ENCODE results near the gene CTU2.

The CTU2 gene

DNA sequence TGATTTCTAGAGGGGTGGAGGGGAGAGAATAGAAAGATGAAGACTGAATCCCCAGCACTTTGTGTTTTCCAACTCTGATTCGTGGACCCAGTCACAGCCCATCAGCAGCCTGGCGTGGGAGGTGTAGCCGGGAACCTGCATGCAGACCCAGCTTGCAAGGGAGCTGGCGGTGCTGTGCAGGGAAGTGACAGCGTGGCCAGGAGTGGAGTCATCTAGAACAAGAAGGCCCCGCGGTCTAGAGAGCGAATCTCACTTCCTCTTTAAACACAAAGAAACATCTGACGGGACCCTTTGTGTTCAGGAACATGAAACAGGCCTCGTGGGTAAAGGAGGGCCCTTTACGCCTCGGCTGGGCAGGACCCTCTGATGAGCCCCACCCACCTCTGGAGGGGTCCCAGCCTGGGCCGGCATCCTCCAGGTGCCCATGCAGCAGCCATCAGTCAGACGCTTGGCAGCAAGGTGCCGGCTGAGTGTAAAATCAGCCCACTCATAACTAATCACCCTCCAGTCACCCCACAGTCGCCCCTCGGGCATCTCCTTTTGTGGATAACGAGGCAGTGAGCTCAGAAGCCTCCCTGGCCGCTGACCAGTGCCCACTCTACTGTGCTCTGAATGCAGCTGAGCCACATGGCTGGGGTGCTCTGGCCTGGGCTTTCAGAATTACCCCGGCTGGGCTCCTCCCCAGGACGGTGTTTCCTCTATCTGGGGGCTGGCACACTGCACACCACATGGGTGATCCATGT lies 24.4 kb upstream of the CTU2 start:
- FAIRE-seq, result no peak

DNA sequence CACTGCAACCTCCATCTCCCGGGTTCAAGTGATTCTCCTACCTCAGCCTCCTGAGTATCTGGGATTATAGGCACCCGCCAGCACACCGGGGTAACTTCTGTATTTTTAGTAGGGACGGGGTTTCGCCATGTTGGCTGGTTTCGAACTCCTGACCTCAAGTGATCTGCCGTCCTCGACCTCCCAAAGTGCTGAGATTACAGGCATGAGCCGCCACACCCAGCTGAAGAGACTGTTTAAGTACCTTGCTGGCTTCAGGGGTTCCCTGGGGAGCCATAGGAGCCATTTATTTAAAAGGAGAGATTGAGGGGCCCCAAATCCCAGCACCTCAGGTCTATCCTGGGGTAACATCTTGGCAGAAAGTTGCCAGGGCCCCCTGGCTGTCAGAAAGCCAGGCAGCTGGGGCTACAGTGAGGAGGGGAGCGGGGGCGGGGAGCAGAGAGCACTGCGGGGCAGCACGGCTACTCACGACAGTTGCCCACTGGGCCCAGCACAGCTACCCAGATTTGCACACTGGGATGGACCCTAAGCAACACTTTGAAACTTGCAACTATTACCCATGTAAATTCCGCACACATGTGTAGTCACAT lies 21.6 kb upstream of the CTU2 start:
- no peak for FAIRE-seq

DNA sequence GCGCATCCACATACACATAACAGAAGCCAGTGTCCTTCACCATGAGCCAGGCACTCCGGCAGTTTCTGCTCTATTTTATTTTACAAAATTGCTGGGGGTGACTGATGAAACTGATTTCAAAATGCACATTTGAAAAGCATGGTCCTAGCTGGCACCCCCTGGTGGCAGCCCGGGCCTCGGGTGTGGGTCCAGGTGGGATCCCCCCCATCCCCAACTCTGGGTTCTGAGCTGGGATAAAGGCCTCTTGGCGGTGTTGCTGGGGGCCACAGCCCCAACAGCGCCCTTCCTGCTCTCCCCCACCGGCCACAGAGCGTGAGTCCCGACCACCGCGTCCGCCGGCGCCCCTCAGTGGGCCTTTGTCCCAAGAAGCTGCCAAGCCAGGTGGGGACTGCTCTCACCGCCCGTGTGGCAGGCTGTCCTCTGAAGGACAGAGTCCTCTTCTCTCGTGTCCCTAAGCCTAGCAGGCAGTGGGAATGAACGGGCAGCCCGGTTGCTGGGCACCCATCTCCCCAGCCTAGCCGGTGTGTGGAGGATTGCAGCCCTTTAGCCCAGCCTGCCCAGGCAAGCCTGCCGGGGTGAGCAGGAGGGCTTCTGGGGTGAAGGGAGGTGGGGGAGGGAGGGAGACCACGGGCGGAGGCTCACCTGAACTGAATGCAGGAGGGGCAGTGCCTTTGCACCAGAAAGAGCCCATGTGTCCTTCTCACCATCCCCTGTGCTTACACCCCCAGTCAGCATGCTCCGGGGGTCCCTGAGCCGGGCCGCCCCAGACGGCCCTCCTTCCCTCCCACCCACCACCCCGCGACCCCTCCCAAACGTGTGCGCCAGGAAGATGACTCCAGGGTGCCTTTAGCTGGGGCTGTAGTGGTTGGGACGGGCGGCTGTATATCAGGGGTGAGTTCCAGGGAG lies 20.9 kb upstream of the CTU2 start:
- FAIRE-seq, result no peak

DNA sequence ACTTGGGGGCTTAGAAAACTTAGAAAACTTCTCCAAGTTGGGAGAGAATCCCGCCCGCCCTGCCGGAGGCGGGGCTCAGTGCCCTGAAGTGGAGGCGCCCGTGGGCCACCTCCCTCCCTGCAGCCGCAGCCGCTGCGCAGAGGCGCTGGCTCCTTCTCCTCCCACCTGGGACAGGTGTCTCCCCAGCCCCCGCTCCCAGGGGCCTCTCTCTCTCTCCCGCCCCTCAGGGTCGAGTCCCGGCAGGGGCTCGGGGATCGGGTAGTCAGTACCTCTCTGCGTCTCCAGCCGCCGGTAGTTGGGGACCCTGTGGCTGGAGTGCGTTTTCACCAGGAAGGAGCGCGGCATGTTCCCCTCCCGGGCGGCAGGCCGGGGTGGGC lies 20.3 kb upstream of the CTU2 start:
- FAIRE-seq, result no peak

DNA sequence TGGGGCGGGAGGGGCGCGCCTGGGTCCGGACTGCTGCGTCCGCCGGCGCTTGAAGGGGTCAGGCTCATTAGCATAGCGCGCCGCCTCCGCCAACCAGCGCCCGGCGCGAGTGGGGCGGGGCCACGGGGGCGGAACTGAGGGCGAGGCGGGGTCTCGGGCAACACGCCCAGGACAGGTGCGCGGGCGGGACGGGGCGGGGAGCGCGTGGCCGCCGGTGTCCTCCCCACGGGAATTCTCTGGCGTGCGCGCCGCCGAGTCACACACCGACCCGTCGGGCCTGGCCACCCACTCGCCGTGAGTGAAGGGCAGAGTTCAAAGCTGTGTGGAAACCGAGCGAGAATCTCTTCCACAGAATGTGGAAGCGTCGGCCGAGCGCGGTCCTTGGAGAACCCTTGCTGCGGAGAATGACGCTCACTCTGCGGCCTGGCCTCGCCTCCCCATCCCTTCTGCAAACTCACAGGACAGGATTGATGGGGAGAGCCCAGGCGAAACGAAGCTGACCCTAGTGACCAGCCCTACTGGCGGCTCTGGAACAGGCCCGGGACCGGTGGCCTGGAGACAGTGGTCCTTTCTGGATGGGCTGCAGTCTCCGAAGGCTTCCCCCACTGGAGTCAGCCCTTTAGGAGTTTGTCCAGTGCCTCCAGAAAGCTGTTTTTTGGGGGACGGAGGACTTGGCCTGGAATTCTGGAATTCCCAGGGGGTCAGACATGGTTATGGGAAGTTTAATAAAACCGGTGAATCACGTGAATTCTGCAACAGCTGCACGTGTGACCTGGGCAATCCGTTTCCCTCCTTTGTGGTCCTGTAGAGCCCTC lies 19.7 kb upstream of the CTU2 start, which contains the start of gene SNAI3:
SNAI3 (minus strand) TSS at position 69 of the 815 bp plus-strand sequence. CDS start 101 bp downstream, outside the sequence.
- no peak for FAIRE-seq

DNA sequence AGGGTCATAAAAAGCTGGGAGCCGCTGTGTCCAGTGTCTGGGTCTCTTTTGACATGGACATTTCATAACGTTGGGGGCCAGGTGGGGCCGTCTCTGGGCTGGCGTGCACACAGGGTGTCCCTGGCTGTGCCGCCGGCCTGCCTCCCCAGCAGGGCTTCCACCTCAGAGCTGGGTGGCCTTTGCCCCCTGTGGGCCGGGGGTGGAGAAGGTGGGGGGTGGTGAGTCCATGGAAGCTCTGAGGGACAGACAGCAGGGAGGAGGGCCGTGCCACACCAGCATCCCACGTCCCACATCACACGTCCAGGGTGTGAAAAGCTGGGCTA lies 19.1 kb upstream of the CTU2 start:
- FAIRE-seq, result no peak

DNA sequence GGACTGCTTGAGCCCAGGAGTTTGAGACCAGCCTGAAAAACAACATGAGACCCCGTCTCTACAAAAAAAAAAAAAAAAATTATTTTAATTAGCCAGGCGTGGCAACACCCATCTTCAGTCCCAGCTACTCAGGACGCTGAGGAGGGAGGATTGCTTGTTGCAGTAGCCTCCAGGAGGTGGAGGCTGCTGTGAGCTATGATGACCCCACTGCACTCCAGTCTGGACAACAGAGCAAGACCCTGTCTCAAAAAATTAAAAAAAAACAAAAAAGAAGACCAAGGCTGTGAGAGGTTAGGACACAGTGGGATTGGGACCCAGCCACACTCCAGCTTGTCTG lies 18.7 kb upstream of the CTU2 start:
- no peak for FAIRE-seq

DNA sequence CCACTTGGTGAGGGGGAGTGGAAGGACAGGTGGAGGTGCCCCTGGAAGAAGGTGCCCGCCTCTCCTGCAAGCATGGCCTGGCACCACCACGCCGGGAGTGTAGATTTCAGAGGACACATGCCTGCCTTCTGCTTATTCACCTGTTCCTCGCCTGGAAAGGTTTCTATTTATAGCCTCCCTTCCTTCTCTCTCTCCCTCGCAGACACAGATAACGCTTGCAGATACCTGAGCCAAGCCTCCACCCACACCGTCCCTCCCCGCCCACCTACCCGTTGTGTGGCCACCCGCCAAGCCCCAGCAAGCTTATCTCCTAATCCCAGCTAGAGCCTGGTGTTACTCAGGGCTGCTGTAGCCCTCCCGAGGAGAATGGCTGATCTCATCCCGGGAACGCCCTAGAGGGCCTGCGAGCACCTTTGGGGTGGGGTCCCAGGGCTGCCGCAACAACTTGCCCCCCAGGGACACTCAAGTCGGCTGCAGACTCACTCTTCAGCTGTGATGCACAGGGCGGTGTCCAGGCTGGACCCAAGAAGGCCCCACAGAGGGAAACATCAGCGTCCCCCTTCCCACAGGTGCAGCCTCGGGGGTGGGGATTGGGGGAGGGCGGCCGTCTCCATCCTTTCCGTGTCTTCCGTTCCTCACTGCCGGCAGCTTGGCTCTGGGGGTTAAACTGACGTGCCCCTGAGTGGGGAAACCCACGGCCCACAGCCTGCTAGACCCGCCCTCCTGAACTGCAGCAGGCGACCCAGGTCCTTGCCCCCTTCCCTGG lies 18.1 kb upstream of the CTU2 start:
- FAIRE-seq, result no peak

DNA sequence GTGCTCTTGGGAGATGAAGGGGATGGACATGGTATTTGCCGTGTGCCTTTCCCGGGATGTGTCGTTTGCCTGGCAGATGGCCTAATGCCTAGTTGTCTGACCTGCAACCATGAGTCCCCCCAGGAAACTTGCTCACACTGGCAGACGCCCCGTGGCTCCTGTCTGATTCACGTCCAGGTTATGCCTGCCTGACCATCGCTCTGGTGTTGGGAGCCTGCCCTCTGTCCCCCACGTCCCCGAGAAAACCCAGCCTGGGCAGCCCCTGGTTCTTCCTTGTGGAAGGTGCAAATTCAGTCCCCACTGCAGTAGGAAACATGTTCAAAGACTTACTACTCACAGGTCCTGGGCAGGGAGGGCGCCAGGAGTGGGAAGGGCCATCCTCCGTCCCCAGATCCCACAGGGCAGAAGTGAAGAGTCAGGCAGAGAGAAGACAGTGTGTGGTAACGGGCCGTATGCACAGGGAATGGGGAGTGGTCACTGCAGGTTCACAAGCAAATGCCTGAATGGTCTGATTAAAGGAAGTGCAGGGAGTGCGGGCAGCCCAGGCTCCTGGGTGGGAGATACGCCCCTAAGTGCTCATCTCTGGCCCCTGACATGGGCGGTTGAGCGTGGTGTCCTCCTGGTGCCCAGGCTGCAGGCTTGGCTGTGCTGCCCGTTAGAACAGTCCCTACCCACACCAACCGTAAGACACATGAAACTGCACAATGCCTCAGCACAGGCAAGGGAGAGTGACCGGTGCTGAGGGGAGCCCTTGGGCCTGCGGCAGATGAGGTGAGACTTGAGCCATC lies 15.8 kb upstream of the CTU2 start:
- FAIRE-seq, result no peak

DNA sequence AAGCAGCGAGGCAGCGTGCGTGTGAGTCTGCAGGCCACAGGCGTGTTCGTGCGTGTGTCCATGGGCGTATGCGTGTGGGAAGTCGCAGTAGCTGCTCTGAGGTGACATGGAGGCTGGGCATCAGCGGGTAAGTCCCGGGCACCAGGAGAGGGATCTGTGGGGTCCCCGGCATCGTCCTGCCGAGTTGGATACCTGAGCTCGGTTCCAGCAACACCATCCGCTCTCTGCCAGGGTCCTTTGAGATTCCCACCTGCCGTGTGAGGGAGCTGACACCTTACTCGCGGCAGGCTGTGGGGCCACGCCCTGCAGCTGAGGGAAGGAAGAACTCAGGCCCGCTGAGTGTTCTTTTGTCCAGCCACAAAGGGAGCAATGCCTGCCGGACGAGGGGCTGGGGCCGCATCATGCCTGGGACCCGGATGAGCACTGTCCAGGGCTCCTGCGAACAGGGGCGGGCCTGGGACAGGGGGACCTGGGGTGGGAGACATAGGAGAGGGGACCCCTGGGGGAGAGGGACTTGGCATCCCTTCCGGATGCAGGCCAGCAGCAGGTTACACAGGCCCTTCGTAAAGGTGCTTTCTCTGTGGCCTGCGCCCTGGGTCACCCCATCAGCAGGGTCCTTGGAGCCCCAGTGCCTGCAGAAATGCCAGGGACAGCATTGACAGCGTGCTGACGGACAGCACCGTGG lies 15.0 kb upstream of the CTU2 start:
- no peak for FAIRE-seq

DNA sequence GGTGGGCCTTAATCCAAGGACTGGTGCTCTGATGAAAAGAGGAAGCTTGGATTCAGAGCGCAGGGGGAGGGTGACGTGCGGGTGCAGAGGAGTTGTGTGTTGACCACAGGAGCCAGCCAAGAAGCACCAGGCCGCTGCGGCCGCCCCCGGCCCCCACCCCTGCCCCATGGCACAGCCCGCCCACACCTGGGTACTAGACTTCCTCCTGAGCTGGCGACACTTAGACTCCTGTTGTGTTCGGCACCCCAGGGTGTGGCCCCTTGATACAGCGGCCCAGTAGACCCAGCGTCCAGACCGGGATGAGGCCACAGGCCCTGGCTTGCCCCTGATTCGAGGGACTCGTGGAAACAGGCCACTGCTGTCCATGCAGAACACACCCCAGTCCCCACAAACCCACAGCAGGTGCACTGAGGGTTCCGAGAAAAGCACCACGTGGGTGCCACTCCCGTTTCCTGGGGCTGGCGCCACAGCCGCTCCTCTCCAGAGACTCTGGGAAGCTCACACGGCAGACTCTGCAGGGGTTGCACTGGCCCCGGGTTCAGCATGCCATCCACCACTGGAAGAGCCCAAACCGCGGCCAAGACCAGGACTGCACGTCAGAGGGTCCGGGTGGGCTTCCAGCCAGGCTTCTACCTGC lies 14.3 kb upstream of the CTU2 start:
- FAIRE-seq, result no peak

DNA sequence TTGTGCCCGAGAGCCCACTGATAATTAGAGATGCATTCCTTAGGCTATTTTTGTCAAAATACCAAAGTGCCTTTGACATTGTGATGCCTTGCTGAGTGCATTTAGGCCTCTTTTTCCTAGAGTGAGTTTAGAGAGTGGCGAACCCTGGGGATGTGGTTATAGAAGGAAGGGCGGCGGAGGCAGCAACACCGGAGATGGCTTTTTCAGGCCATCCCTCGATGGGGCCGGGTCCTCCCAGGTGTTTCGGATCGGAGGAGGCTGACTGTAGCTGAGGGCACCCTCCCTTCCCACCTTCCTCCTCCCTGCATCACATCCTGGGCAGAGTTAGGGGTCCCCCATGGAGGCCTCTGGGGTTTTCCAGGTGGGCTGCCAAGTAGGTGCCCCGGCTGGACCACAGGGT lies 13.4 kb upstream of the CTU2 start:
- no peak for FAIRE-seq

DNA sequence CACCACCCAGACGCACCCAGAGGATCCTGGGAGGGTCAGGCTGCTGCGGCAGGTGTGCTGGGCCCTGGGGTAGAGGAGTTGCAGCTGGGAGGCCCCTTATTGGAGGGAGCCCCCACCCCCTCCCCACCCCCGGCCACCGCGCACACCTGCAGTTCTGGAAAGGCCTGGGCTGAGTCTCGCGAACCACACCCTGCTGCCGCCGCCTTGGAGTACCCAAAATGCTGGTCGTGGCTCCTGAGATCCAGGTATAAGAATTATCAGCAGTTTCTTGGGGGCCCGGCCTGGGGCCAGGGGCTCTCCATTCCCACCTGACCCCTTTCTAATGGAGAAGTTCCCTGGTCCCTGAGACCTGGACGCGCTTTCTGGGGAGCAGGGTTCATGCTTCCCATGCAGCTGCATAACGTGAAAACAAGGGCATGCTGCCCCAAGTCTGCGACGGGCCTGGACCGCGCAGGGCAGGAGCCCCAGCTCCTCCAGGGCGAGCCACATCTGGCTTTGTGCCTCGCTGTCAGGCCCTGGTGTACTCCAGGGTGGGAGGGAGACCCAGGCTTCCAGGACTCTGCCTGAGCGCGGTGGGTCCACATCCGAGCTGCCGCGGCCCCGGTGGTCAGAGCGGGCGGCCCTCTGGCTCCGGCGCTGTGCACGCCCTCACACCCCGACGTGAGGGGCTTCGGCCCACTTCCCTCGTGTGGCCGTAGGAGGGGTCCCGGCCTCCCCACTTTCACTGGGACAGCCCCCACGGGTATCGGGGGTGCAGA lies 12.7 kb upstream of the CTU2 start:
- no peak for FAIRE-seq

DNA sequence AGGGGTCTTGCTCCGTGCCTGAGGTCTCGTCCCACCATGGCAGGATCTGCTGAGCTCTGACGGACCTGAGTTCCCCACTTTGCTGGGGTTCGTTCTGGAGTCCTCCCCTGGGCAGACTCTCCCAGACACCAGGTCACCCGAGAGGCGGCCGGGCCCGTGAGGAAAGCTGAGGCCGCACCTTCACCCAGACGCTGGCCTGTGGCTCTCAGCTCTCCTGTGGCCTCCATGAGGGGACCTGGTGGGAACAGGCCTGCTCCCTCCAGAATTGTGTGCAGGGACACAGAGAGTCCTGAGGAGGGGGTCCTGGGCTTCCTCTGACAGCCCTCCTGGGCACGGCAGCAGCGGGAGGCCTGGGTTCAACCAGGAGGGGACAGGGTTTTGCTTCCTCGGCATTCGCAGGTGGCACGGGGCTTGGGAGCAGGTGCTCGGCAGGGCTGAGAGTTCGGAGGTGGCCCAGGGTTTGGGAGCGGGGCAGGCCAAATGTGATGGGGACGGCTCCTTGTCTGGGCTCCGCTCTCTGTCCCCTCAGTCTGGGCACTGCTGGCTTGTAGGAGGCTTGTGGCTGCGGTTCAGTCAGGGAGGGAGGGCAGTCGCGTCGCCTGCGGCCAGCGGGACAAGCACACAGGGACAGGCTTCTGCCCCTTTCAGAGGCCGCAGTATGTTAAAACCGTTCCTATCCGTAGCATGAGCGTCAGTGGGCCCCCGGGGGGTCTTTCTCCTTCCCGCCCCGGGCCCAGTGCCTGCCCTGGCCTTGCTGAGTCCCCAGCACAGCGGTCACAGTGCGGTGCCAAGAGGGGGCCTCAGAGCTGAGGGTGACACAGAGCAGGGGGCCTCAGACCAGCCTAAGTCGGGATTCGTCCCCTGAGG lies 11.8 kb upstream of the CTU2 start:
- FAIRE-seq, result no peak

DNA sequence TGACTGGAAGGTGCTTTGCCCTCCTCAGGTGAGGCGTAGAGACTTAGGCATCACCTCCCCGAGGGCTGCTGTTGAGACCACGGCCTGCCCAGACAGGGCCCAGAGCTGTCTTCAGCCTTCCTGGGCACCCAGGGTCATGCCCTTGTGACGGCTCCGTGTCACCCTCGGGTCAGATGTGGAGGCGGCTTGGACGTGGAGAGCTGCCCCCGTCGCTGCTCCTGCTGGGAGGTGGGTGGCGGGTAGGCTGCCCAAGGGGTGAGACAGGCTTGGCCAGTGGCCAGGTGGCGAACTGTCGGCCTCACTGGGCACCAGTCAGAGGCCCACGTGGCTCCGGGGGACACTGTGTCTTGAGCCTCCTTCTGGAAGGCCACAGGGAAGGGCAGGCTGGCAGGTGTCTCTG lies 11.1 kb upstream of the CTU2 start:
- no peak for FAIRE-seq

DNA sequence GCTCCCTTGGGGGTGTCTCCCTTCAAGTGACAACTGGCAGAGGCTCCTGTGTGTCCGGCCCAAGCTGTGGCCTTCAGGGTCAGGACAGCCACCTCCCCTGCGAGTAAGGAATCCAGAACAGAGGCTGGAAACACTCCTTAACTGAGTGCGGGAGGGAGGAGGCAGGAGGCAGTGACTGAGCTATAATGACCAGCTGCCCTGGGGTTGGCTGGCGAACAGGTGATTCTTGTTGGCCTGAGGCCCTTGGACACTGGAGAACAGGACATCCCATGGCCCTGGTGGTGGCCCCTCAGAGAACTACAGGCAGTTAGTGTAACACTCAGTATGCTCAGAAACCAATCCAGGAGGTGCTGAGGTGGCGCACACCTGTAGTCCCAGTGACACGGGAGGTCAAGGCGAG lies 10.6 kb upstream of the CTU2 start:
- no peak for FAIRE-seq

DNA sequence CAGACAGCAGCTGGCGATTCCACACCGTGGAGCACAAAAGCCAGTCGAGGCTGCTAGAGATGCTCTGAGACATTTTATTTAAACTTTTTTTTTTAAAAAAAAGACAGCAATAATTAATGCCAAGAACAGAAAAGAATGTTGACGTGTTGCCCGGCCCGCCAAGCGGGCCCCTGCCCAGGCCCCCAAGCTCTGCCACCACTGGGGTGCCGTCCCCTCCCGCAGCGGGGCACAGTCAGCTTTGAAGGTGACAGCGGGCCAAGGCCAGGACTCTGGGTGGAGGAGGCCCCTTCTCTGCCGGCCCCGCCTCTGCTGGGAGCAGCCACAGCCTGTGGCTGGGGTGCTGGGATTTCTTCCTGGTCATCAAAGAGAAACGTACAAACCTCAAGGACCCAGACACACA lies 9.9 kb upstream of the CTU2 start:
- no peak for FAIRE-seq

DNA sequence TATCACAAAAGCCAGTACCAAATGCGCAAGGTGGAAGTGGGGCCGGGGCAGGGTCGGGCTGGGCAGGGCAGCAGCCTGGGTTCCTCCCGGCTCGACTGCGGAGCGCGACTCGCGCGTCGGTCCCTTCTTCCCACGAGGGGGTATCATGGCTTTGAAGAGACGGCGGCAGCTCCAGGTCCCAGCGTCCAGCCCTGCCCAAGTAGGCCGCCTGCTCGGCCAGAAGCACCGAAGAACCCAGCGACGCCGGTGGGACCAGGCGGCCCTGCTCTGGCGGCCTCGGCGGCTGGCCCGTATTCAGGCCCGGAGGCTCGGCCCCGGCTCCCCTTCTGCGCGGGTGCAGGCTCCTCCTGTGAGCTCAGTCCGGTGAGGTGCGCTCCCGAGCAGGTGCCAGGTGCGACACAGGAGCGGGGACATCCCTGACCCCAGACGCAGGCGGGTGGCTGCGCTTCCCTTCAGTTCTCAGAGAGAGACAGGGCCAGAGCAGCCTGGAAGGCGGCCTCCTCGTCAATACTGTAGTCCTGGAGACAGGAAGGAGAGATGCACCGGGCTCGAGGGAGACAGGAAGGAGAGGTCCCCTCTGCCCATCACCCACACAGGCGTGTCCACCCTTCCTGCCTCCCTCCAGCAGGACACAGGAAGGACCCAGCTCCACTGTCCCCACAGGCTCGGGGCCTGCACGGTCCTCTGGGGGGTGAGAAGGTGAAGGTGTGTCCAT lies 9.0 kb upstream of the CTU2 start:
- no peak for FAIRE-seq

Measured in G401.6 (cell line).